IMR-90 (cell line): ENCODE measurements around the gene ZCCHC24. TPM values are rescaled to one million over a fixed set of nuclear protein-coding genes. Genes with fewer than 3 reads are reported as not detected.

Experiments used
- ATAC-seq: fragments of 200-7000 bp; cut with Tn5 transposase; 2 replicates; pipeline ENCODE4 v1.9.1; 2020; ENCODE audit warnings: low read depth, mild to moderate bottlenecking, moderate library complexity
- BruUV-seq: library from RNA; stranded (reverse); fragments of 400-500 nt; replicated peaks from 2 replicates; lab custom pipeline; 2021; lab: Mats Ljungman, UMichigan
- CTCF ChIA-PET: fragments of 300-600 bp; formaldehyde crosslinking; extraction: SDS; loops from one replicate; lab custom pipeline; 2021; ENCODE audit warnings: antibody characterized with exemption; lab: Yijun Ruan, JAX
- POLR2A ChIA-PET: fragments of 300-600 bp; sonication (Branson Sonifier 250); formaldehyde crosslinking; loops from one replicate; lab custom pipeline; 2022; ENCODE audit warnings: antibody characterized with exemption; ENCODE audit not compliant: unreplicated experiment; lab: Charles Lee
- DNase-seq: peaks from one replicate; pipeline ENCODE4 v3.0.0; 2013
- H2AFZ ChIP-seq: replicated peaks from 2 replicates; pipeline ENCODE3; 2013; ENCODE audit warnings: low read length, mild to moderate bottlenecking; ENCODE audit not compliant: poor library complexity
- H2AK5ac ChIP-seq: 2 replicates; pipeline ENCODE4 v1.6.1; 2013; ENCODE audit warnings: low read depth, low read length, inconsistent platforms
- H2AK9ac ChIP-seq: replicated peaks from 2 replicates; pipeline ENCODE3; 2013; ENCODE audit warnings: mild to moderate bottlenecking, low read depth, low read length, moderate library complexity; ENCODE audit not compliant: poor library complexity
- H2BK120ac ChIP-seq: 2 replicates; pipeline ENCODE4 v1.6.1; 2013; ENCODE audit warnings: low read depth, low read length, inconsistent platforms
- H2BK15ac ChIP-seq: 3 replicates; pipeline ENCODE4 v1.6.1; 2013; ENCODE audit warnings: low read depth, low read length, inconsistent platforms
- H2BK20ac ChIP-seq: 2 replicates; pipeline ENCODE4 v1.6.1; 2013; ENCODE audit warnings: low read depth, mild to moderate bottlenecking, inconsistent platforms, low read length, moderate library complexity
- H2BK5ac ChIP-seq: 2 replicates; pipeline ENCODE4 v1.6.1; 2013; ENCODE audit warnings: mild to moderate bottlenecking, low read depth, low read length, inconsistent platforms; ENCODE audit not compliant: poor library complexity, severe bottlenecking
- H3K14ac ChIP-seq: replicated peaks from 2 replicates; pipeline ENCODE4 v1.6.1; 2013; ENCODE audit warnings: low read depth, low read length, inconsistent platforms
- H3K18ac ChIP-seq: 2 replicates; pipeline ENCODE4 v1.6.1; 2013; ENCODE audit warnings: low read depth, low read length, control low read depth
- H3K23ac ChIP-seq: 2 replicates; pipeline ENCODE4 v1.6.1; 2013; ENCODE audit warnings: low read depth, low read length, inconsistent platforms
- H3K27ac ChIP-seq: 2 replicates; pipeline ENCODE4 v1.5.1; 2013; ENCODE audit warnings: mild to moderate bottlenecking, control low read depth, low read length; ENCODE audit not compliant: insufficient read depth
- H3K27me3 ChIP-seq: 2 replicates; pipeline ENCODE4 v1.6.1; 2013; ENCODE audit warnings: low read length; ENCODE audit not compliant: control insufficient read depth, insufficient read depth
- H3K36me3 ChIP-seq: 2 replicates; pipeline ENCODE4 v1.6.1; 2013; ENCODE audit warnings: low read length, mixed read lengths; ENCODE audit not compliant: control insufficient read depth, insufficient read depth
- H3K4ac ChIP-seq: 2 replicates; pipeline ENCODE4 v1.6.1; 2013; ENCODE audit warnings: low read depth, low read length, inconsistent platforms
- H3K4me1 ChIP-seq: 2 replicates; pipeline ENCODE4 v1.6.1; 2013; ENCODE audit warnings: low read length, mixed read lengths; ENCODE audit not compliant: control insufficient read depth, insufficient read depth
- H3K4me2 ChIP-seq: 2 replicates; pipeline ENCODE4 v1.6.1; 2013; ENCODE audit warnings: low read depth, mild to moderate bottlenecking, control low read depth, low read length, moderate library complexity
- H3K4me3 ChIP-seq: 2 replicates; pipeline ENCODE4 v1.5.1; 2013; ENCODE audit warnings: low read depth, mild to moderate bottlenecking, control low read depth, low read length, moderate library complexity; ENCODE audit not compliant: insufficient read depth
- H3K56ac ChIP-seq: 2 replicates; pipeline ENCODE4 v1.6.1; 2013; ENCODE audit warnings: low read length, inconsistent platforms; ENCODE audit not compliant: insufficient read depth; ENCODE audit errors: extremely low read depth
- H3K79me1 ChIP-seq, 2 experiments: 2 replicates each; pipeline ENCODE4 v1.6.1; 2013; ENCODE audit warnings: low read length in 2 of 2, inconsistent platforms in 1 of 2, low read depth in 1 of 2
- H3K9ac ChIP-seq: 2 replicates; pipeline ENCODE4 v1.6.1; 2013; ENCODE audit warnings: low read depth, low read length, control low read depth
- H3K9me1 ChIP-seq: 2 replicates; pipeline ENCODE4 v1.6.1; 2013; ENCODE audit warnings: low read length, inconsistent platforms; ENCODE audit not compliant: insufficient read depth
- H3K9me3 ChIP-seq: 2 replicates; pipeline ENCODE4 v1.6.1; 2013; ENCODE audit warnings: low read length; ENCODE audit not compliant: control insufficient read depth, insufficient read depth
- H4K20me1 ChIP-seq: 2 replicates; pipeline ENCODE4 v1.6.1; 2013; ENCODE audit warnings: low read length, inconsistent platforms; ENCODE audit not compliant: insufficient read depth
- H4K5ac ChIP-seq: 2 replicates; pipeline ENCODE4 v1.6.1; 2013; ENCODE audit warnings: mild to moderate bottlenecking, low read depth, low read length, control low read depth
- H4K8ac ChIP-seq, 2 experiments: 2 replicates each; pipeline ENCODE4 v1.6.1; 2013; ENCODE audit warnings: low read depth in 2 of 2, low read length in 2 of 2, control low read depth in 1 of 2, inconsistent platforms in 1 of 2
- H4K91ac ChIP-seq: 2 replicates; pipeline ENCODE4 v1.6.1; 2013; ENCODE audit warnings: low read depth, low read length, inconsistent platforms; ENCODE audit not compliant: insufficient read depth
- BHLHE40 ChIP-seq: fragments of 150-350 bp; IDR thresholded peaks from 2 replicates; pipeline ENCODE4 v1.6.1; 2016; ENCODE audit warnings: mild to moderate bottlenecking, low read depth, low read length
- CEBPB ChIP-seq: IDR thresholded peaks from 2 replicates; pipeline ENCODE4 v1.6.1; 2012; ENCODE audit warnings: low read depth, low read length, improper control_type of control experiment
- CHD1 ChIP-seq: IDR thresholded peaks from 2 replicates; pipeline ENCODE4 v1.6.1; 2012; ENCODE audit warnings: low read depth, low read length, improper control_type of control experiment
- MXI1 ChIP-seq: IDR thresholded peaks from 2 replicates; pipeline ENCODE4 v1.6.1; 2012; ENCODE audit warnings: low read depth, mild to moderate bottlenecking, low read length, moderate library complexity, borderline replicate concordance
- NFE2L2 ChIP-seq: fragments of 150-350 bp; IDR thresholded peaks from 2 replicates; pipeline ENCODE4 v1.6.1; 2016; ENCODE audit warnings: low read depth, mild to moderate bottlenecking, low read length
- POLR2A ChIP-seq: IDR thresholded peaks from 2 replicates; pipeline ENCODE4 v1.6.1; 2012; ENCODE audit warnings: mild to moderate bottlenecking, low read depth, low read length
- RAD21 ChIP-seq: IDR thresholded peaks from 2 replicates; pipeline ENCODE4 v1.6.1; 2012; ENCODE audit warnings: low read length, improper control_type of control experiment
- SMC3 ChIP-seq: fragments of 150-350 bp; IDR thresholded peaks from 2 replicates; pipeline ENCODE4 v1.6.1; 2016; ENCODE audit warnings: low read depth, mild to moderate bottlenecking, antibody characterized with exemption, low read length, moderate library complexity
- WGBS, 2 experiments: methylation state at CpG; one replicate each; pipeline versions ENCODE4 v1.1.5 to v1.1.7; 2013; ENCODE audit warnings: missing lambda C conversion rate in 2 of 2; ENCODE audit not compliant: insufficient read length in 1 of 2; ENCODE audit errors: extremely low coverage in 2 of 2; 5-methylcytosine and 5-hydroxymethylcytosine counted together
- dilution Hi-C: fragments of 300-500 bp; cut with HindIII; formaldehyde crosslinking; loops from one replicate; pipeline ENCODE4 v1.14.3; 2018; ENCODE audit warnings: low sequenced_read_pairs; ENCODE audit not compliant: unreplicated experiment
- in situ Hi-C: fragments of 300-500 bp; cut with MboI; formaldehyde crosslinking; loops from 3 replicates; pipeline ENCODE4 v1.14.3; 2019; ENCODE audit warnings: low sequenced_read_pairs, inconsistent platforms, mixed read lengths
- intact Hi-C: fragments of 100-400 bp; cut with micrococcal nuclease; formaldehyde crosslinking; loops from 2 replicates; pipeline ENCODE4 v1.10.0; 2022
- polyA plus RNA-seq, 3 experiments: library from polyadenylated mRNA; depleted of rRNA; stranded (reverse); fragments of >200 nt; gene quantifications; 2 replicates each; pipeline ENCODE4 v1.2.3, GENCODE V29; 2012; ENCODE audit warnings: low replicate concordance in 1 of 3
- total RNA-seq: library from RNA; depleted of rRNA; stranded (reverse); fragments of >200 nt; gene quantifications from 2 replicates; pipeline ENCODE4 v1.2.3, GENCODE V29; 2012

Gene ZCCHC24
- total and polyA plus RNA-seq, 2 of the 4 experiments (the other 2 are of a cell fraction) = 15.1 to 25.9 TPM

DNA sequence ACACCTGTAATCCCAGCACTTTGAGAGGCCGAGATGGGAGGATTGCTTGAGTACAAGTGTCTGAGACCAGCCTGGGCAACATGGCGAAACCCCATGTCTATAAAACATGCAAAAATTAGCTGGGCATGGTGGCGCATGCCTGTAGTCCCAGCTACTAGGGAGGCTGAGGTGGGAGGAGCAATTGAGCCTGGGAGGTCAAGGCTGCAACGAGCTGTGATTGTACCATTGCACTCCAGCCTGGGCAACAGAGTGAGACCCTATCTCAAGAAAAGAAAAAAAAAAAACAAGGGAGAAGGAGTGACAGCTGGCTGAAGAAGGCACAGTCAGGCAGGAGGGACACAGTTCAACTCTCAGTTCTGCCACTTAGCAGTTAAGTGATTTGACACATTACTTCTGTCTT lies 26.4 kb upstream of the ZCCHC24 start:
- dilution Hi-C loops (no loop called here), in situ Hi-C loops (no loop called here), intact Hi-C loops (no loop called here)
- peaks cover 11% of the 10 kb centered on the region; the same call in 1 of the 2 replicates for H3K9me1 ChIP-seq
- H3K56ac ChIP-seq = no peak overlapping the region
- no peak overlapping the region for H3K14ac ChIP-seq
- no peaks in the 10 kb centered on the region; the same call in 1 of the 2 replicates for H3K27me3 ChIP-seq
- DNase-seq (no peak), ATAC-seq (no peak)
- WGBS, 2 experiments = 85% methylated on average over 2 of the region's 4 CpGs; no CpG with 5 or more reads in 1 of the 2 experiments
- no peaks in the 10 kb centered on the region for H4K20me1 ChIP-seq
- H3K4me2 ChIP-seq = no peak overlapping the region
- no peak overlapping the region for H2AK5ac ChIP-seq
- no peaks in the 10 kb centered on the region for H3K9me3 ChIP-seq
- H2BK15ac ChIP-seq = no peak overlapping the region
- H3K4ac ChIP-seq = no peak overlapping the region
- POLR2A ChIA-PET = no interaction called here
- H3K18ac ChIP-seq = no peak overlapping the region
- TF ChIP-seq SMC3 = no peak
- TF ChIP-seq NFE2L2 = no peak
- TF ChIP-seq RAD21 = no peak
- no peak for TF ChIP-seq CEBPB
- no peak for TF ChIP-seq MXI1
- no peak for TF ChIP-seq CHD1
- no peak for TF ChIP-seq POLR2A
- TF ChIP-seq BHLHE40 = no peak
- H4K8ac ChIP-seq = no peak overlapping the region
- no peaks in the 10 kb centered on the region for H3K36me3 ChIP-seq
- H3K23ac ChIP-seq = no peak overlapping the region
- H2AFZ ChIP-seq = no peak overlapping the region
- H3K27ac ChIP-seq = no peak overlapping the region
- BruUV-seq = no TSS peak
- CTCF ChIA-PET = no interaction called here
- no peak overlapping the region for H3K4me3 ChIP-seq
- H2BK5ac ChIP-seq = no peak overlapping the region
- no peak overlapping the region for H2AK9ac ChIP-seq
- no peak overlapping the region for H4K91ac ChIP-seq
- no peak overlapping the region for H2BK120ac ChIP-seq
- H2BK20ac ChIP-seq = no peak overlapping the region
- H4K5ac ChIP-seq = no peak overlapping the region
- peaks cover 12% of the 10 kb centered on the region; the same call in 1 of the 2 replicates for H3K4me1 ChIP-seq
- H3K9ac ChIP-seq = no peak overlapping the region
- H3K79me1 ChIP-seq = no peaks in the 10 kb centered on the region
